ENCODE measurements around the gene OR8I2.
"Not testable (repeated sequence)": the region's sequence is repeated elsewhere in the genome, so short reads cannot be mapped to it uniquely, and the experiment has no call there.

DNA sequence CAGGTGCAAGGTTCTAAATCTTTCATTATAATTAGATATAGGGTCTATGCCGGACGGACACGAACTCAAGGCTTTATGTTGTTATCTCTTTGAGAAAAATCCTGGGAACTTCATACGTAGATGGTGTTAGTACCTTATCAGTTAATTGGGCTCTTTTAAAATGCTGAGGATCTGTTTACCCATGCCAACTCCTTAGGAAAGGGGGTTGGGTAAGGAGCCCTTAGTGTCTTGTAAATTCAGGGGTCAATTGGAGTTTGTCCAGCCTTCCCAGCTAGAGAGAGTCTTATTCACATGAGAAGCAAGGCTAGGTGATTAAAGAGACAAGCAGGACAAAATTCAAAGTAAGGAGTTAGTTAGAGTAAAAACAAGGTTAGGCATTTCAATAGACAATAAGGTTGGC is 36.7 kb upstream of the OR8I2 start:
- TF ChIP-seq, protein P1, sequence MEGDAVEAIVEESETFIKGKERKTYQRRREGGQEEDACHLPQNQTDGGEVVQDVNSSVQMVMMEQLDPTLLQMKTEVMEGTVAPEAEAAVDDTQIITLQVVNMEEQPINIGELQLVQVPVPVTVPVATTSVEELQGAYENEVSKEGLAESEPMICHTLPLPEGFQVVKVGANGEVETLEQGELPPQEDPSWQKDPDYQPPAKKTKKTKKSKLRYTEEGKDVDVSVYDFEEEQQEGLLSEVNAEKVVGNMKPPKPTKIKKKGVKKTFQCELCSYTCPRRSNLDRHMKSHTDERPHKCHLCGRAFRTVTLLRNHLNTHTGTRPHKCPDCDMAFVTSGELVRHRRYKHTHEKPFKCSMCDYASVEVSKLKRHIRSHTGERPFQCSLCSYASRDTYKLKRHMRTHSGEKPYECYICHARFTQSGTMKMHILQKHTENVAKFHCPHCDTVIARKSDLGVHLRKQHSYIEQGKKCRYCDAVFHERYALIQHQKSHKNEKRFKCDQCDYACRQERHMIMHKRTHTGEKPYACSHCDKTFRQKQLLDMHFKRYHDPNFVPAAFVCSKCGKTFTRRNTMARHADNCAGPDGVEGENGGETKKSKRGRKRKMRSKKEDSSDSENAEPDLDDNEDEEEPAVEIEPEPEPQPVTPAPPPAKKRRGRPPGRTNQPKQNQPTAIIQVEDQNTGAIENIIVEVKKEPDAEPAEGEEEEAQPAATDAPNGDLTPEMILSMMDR (IDR thresholded peaks at IDR 0.05): not testable (repeated sequence)
- TF ChIP-seq EP300, POLR2A (IDR thresholded peaks at IDR 0.05): not testable (repeated sequence)

Measured in tibial nerve (tissue), 4 donors.